Sigmoid colon (tissue), 4 donors: ENCODE data around the gene ZNF483.
"Not testable (repeated sequence)": the region's sequence is repeated elsewhere in the genome, so short reads cannot be mapped to it uniquely, and the experiment has no call there.

ENCODE experiments used
- CTCF ChIP-seq, 4 experiments: fragments of 450-650 bp in 3 of 4; fragments of 200-600 bp in 1 of 4; IDR thresholded peaks; one replicate each; pipeline ENCODE4 v1.5.1; 2016 to 2019; ENCODE audit warnings: antibody characterized with exemption in 4 of 4, mild to moderate bottlenecking in 3 of 4, moderate library complexity in 2 of 4
- EP300 ChIP-seq, 4 donors: sonication (generic); formaldehyde crosslinking; IDR thresholded peaks; one replicate each; pipeline ENCODE4 v1.6.1; 2017; ENCODE audit warnings: antibody characterized with exemption in 4 of 4
- POLR2A ChIP-seq, 2 donors: fragments of 450-650 bp; IDR thresholded peaks; one replicate each; pipeline ENCODE4 v1.6.1; 2016; ENCODE audit warnings: antibody characterized with exemption in 2 of 2, mild to moderate bottlenecking in 2 of 2, moderate library complexity in 2 of 2

GRCh38 chr9:111555425-111555824 is 30.4 kb downstream of the ZNF483 start:
- TF ChIP-seq POLR2A, CTCF, EP300 (IDR thresholded peaks at IDR 0.05): not testable (repeated sequence)
